GM21576 (cell line): ENCODE results near the gene ARAP1.

Experiments
- ATAC-seq: cut with Tn5 transposase; IDR thresholded peaks from one replicate; pipeline ENCODE4 v1.9.1; 2021; ENCODE audit warnings: mild to moderate bottlenecking, moderate library complexity; ENCODE audit not compliant: unreplicated experiment

The ARAP1 gene

DNA sequence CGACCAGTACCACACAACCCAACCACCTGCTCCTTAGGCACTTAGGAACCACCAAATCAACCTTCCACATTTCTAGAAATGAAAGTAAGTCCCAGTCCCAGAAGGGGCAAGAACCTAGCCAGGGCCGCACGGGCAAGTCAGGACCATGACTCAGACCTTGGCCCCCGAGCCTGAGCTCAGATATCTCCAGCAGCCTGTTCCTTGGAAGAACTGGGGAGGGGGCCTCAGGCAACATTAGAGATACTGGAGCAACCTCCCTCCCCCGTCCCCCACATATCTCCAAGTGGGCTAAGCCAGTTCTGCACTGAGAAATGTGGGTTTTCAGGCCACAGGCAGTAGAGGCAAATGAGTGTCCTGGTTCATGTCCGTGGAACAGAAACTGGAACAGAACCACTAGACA is 7.7 kb downstream of the ARAP1 start:
- no peak for ATAC-seq

DNA sequence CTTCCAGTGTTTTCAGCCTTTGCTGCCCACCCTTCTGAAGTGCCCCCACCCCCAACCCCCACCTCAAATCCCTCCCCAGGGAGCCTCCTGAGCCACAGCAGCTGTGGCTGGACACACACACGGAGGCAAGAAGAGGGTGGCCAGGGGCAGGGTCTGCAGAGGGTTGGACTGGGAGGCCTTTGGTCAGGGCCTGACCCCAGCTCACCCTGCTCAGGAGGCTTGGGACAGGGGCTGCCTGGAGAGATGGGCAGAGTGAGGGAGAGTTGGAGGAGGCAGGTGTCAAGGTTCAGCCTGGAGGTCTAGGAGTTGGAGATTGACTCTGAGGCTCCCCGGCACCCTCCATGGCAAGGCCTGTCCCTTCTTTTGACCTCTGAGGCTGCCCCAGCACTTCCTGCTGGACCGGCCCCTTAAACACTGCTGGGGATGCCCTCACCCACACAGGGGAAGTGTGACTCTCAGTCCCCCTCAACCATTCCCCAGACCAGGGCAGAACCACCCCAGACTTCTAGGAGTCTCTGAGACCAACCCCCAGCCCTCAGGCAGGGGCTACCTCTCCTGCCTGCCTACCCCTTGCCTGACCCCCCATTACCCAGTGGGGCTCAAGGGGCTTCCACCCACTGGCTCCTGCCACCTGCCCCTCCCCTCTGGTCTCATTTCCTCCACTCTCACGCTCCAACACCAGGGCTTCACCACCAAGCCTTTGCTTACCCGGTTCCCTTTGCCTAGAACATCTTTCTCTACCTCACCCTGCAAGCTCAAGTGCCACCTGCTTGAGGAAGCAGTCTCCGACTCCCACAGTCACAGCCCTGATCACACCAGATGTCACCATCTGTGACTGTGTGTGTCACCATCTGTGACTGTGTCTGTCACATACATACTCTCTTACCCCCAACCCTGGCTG is 8.6 kb downstream of the ARAP1 start:
- peak; percentile 50 for ATAC-seq

DNA sequence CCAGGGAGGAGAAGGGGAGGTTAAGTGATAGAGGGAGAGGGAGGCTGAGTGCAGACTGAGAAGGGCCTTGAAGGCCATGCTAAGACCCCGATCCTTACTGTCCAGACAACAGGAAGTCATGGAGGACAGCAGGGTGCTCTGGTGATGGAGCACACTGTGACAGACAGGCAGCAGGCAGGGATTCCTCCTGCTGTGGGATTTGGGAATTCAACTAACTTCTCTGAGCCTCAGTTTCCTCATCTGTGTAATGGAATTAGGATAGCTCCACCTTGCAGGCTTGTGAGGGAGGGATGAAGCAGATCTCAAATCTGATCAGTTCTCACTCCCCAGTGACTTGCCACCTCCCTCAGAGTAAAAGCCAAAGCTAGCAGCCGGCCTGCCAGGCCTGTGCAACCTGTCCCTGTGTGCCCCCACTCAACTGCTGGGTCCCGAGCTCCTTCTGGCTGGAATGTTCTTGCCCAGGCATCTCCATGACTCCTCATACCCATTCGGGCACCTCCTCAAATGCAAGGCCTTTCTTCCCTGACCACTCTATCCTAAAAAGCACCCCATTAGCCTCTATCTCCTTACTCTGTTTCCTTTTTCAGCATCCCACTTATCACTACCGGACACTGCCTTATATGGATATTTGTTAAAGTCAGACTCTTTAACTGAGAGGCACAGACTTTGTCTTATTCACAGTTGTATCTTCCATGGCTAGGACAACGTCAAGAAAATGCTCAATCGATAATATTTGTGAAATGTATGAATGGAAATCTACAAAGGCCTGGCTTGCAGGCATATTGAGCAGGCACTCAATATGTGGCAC is 9.5 kb downstream of the ARAP1 start:
- ATAC-seq, result no peak

GRCh38 chr11:72741849-72742512 is 10.2 kb downstream of the ARAP1 start:
- ATAC-seq, result no peak

DNA sequence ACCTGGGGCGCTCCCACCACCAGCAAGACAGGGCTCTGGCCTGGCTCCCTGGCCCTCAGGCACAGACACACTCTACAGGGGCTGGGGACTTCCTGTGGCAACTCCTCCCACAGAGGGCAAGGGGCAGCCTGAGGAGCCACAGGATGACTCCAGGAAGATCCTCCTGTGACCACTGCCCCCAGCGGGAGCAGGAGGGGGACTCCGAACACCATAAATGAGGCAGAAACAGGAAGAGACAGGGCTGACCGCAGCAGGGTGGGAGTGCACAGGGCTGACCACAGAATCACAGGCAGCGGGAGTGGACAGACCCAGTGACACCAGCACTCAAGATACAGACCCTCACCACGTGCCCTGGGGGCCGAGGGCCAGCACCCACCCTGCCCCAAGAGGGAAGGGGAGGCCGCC is 10.8 kb downstream of the ARAP1 start:
- ATAC-seq, result no peak

- no peak for ATAC-seq
These were observed 11.4 kb downstream of the ARAP1 start for GRCh38 chr11:72740562-72741428.

GRCh38 chr11:72740060-72740424 is 12.2 kb downstream of the ARAP1 start:
- no peak for ATAC-seq

- ATAC-seq, result no peak
These were observed 12.8 kb downstream of the ARAP1 start for GRCh38 chr11:72739240-72740059.

GRCh38 chr11:72738199-72739141 is 13.7 kb downstream of the ARAP1 start:
- peak; percentile 34 for ATAC-seq

DNA sequence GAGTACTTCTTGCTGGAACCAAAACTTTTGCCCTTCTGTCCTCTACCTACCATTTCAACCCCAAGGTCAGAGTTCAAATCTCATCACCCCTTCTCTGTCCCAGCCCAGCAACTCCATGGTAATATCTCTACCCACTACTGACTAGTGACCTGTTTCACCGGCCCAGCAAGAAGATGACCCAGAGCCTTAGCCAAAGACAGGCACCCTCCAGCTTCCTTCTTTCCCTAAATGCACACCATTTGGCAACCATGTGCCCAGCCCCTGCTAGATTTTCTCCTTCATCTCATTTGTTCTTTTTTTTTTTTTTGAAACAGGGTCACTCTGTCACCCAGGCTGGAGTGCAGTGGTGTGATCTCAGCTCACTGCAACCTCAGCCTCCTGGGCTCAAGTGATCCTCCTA is 14.9 kb downstream of the ARAP1 start:
- ATAC-seq, result no peak

DNA sequence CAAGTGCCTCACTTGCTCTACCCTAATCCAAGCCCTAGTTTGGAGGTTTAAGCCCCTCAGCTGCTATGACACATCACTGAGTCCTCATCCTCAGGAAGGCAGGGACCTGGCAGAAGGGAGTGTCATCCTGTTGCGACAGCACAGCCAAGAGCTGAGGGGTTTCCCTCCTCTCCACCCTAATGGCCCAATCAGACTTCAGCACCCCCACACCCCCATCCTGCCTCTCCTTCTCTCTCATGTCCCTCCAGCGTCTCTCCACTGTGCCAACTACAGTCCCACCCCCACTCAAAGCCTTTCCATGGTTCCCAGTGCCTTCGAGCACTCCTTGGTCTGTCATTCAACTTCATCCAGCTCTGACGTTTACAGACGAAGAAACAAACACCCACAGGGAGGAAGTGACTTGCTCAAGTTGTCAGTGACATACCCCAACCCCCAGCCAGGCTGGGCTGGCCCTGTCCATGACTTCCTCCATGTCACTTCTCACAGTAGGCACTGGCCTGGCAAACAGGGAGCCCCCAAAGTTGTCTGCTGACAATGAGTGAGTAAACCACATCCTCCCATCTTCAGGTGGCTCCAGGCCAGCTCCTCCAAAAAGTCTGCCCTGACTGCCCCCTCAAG is 15.6 kb downstream of the ARAP1 start:
- no peak for ATAC-seq

GRCh38 chr11:72735495-72736027 is 16.6 kb downstream of the ARAP1 start:
- no peak for ATAC-seq

DNA sequence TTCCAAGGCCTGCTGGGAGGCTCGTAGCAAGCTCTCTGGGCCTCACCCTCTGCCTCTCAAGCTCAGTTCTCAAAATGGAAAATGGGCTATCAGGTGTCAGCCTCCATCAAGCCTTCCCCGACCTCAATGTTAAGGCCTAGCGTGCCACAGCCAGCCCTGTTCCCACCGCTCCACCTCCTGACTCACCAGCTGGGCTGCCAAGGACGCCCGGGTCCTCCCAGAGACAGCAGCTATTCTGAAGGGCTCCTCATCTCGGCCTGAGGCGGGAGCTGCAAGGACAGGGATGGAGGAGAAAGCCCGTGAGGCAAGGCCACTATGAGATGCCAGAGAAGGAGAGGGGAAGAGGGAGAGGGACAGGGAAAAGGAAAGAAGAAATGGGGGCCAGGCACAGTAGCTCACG is 19.9 kb downstream of the ARAP1 start:
- ATAC-seq, result no peak

DNA sequence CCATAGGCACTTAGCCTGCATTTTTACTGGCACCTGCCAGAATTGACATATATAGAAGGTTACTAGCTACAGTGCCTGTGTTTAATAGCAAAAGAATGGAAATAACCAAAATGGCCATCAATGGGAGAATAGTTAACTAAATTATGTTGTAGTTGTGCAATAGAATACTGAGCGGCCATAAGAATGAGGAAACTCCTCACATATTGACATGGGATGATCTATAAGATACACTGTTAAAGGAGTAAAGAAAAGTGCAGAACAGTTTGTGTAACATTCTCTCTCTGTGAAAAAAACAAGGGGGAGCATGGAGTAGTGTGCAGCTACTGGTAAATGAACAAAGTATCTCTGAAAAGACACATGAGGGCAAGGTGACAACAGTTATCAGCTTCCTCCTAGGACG is 21.5 kb downstream of the ARAP1 start:
- no peak for ATAC-seq

GRCh38 chr11:72730243-72730642 is 22.0 kb downstream of the ARAP1 start:
- ATAC-seq, result no peak

- ATAC-seq, result no peak
These were observed 24.7 kb downstream of the ARAP1 start for GRCh38 chr11:72727521-72727920.

- ATAC-seq, result no peak
These were observed 25.7 kb downstream of the ARAP1 start for GRCh38 chr11:72726266-72727220.
